Fibroblast of skin of scalp (primary cell): ENCODE measurements around the gene SLC25A48.

ENCODE experiments used
- DNase-seq: peaks from one replicate; pipeline ENCODE4 v3.0.0-alpha.2; 2013

The SLC25A48 gene

DNA sequence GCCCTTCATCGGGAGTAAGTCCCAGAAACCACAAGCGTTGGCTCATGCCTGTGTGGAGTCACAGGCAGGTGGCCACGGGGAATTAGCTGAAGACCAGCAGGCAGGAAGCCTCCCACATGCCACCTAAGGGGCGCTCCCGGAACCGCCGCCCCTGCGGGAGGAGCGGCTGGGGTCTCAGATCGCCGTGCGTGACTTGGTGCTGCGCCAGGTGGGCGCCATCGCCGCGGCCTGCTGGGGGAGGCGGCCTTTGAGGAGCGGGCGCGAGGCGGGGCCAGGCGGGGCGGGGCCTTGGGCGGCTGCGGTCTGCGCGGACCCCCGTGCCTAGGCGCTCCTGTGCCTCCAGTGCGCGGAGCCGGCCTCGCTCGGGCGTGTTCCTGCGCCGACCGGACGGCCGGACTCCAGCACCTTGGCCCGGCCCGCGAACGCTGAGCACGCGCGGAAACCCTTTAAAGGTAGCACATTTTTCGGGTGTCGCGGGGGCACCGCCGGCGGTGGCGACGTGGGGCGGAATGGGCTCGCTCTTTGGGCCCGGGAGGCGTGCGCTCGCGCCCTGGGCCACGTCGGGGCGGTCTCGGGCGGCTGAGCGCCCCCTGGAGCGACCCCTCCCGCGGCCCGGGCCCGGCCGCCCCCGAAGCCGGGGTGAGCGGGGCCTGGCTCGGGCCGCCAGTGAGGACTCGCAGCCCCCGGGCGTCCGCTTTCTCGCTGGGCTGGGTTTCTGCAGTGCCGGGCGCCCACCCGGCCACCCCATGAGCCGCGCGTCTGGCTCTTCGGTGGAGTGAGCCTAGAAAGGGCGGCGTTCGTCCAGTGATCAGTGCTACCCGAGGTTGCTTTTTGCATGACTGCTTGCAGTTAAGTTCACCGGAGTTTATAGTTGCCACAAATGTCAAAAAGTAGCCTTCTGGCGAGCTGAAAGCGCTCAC lies 95.8 kb downstream of the SLC25A48 start:
- DNase-seq, result no peak

DNA sequence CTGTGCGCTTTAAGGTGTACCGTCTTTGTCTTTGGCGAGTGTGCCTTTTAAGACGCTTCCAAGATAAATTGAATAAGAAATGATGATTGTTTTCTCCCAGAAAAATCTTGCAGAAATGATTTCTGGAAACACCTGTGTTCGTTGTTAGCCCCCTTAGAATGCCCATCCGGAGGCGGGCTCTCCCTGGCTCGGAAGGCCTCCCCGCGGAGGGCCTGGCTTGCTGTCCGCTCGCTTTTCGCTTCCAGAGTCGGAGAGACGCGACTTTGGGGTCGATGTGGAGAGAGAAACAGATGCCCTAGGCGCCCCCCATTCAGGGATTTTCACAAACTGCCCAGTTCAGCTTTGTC lies 96.5 kb downstream of the SLC25A48 start:
- no peak for DNase-seq

DNA sequence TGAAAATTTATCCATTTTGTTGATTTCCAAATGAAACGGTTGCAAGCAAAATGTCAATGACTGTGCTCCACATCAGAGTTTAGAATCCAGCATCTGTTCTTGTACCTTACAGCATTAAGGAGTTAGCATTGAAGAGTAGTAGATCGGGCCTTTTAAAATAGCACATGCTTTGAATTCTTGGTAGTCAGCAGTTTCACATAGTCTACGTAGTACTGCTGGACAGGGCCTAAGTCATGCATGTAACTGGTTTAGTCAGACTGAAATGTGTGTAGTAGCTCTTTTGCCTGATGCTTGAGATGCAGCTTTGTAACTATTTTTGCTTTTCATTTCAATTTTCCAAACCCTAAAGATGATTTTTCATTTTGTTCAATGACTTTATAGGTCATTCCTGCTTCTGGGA lies 100.5 kb downstream of the SLC25A48 start:
- DNase-seq, result peak; percentile 28

DNA sequence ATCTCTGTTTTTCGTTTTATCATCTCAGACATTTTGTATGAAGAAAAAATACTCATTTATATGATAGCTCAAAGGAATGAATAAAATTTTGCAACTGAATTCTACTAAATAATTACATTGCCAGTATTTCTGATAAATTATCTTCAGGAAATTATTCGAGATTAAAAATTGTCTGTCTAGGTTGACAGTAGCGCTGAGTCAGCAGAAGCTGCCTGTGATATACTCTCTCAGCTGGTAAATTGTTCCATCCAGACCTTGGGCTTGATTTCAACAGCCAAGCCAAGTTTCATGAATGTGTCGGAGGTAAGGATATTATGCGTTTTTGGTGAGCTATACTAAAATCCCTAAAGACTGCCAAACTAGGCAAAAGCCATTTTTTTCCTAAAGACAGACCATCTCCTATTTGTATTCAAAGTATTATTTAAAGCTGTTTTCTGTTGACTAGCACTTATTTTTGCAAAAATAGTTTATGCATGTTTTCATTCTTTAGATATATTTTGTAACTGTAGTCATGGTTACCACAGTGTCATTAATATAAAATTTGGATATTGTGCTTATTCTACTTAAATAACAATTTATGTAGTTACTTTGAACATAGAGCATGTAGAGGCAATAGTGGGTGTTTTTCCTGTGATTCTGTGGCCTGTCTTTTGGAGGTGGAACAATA lies 102.9 kb downstream of the SLC25A48 start:
- DNase-seq, result no peak
